ENCODE data around the gene ZNF423. TPM values are rescaled to one million over a fixed set of nuclear protein-coding genes. Genes with fewer than 3 reads are reported as not detected.

ZNF423 gene
- total RNA-seq, 1 experiment from 2014 or later: not detected

GRCh38 chr16:49647673-49648072 lies 208.2 kb downstream of the ZNF423 start:
- DNase-seq (ENCODE audit: low read depth): no peak

GRCh38 chr16:49645263-49645662 lies 210.6 kb downstream of the ZNF423 start:
- DNase-seq (ENCODE audit: low read depth): no peak

GRCh38 chr16:49644145-49644463 lies 211.8 kb downstream of the ZNF423 start:
- DNase-seq (ENCODE audit: low read depth): no peak

GRCh38 chr16:49643429-49644144 lies 212.3 kb downstream of the ZNF423 start:
- DNase-seq (ENCODE audit: low read depth): peak; percentile 32

- no peak for DNase-seq (ENCODE audit: low read depth)
Observed at GRCh38 chr16:49641250-49641649, 214.7 kb downstream of the ZNF423 start.

- no peak for DNase-seq (ENCODE audit: low read depth)
Observed at GRCh38 chr16:49640581-49640980, 215.3 kb downstream of the ZNF423 start.

- no peak for DNase-seq (ENCODE audit: low read depth)
Observed at GRCh38 chr16:49639739-49640431, 216.0 kb downstream of the ZNF423 start.

GRCh38 chr16:49638673-49639610 lies 217.0 kb downstream of the ZNF423 start:
- no peak for DNase-seq (ENCODE audit: low read depth)

- DNase-seq (ENCODE audit: low read depth): no peak
Observed at GRCh38 chr16:49637933-49638672, 217.8 kb downstream of the ZNF423 start.

- no peak for DNase-seq (ENCODE audit: low read depth)
Observed at GRCh38 chr16:49637511-49637910, 218.4 kb downstream of the ZNF423 start.

- DNase-seq (ENCODE audit: low read depth): no peak
Observed at GRCh38 chr16:49636608-49637007, 219.3 kb downstream of the ZNF423 start.

- DNase-seq (ENCODE audit: low read depth): no peak
Observed at GRCh38 chr16:49635591-49636581, 220.0 kb downstream of the ZNF423 start.

- no peak for DNase-seq (ENCODE audit: low read depth)
Observed at GRCh38 chr16:49635009-49635350, 220.9 kb downstream of the ZNF423 start.

- DNase-seq (ENCODE audit: low read depth): no peak
Observed at GRCh38 chr16:49634235-49635008, 221.5 kb downstream of the ZNF423 start.

GRCh38 chr16:49632795-49633184 lies 223.1 kb downstream of the ZNF423 start:
- no peak for DNase-seq (ENCODE audit: low read depth)

- no peak for DNase-seq (ENCODE audit: low read depth)
Observed at GRCh38 chr16:49632086-49632794, 223.7 kb downstream of the ZNF423 start.

GRCh38 chr16:49631187-49632041 lies 224.5 kb downstream of the ZNF423 start:
- DNase-seq (ENCODE audit: low read depth): no peak

GRCh38 chr16:49630783-49631182 lies 225.1 kb downstream of the ZNF423 start:
- no peak for DNase-seq (ENCODE audit: low read depth)
